ENCODE results near the gene ACTR3.
A peak's percentile ranks its signal among the peaks of the same experiment; 100 is the strongest.

Gene ACTR3

GRCh38 chr2:113973810-113974209, 83.9 kb downstream of the ACTR3 start:
- H3K27me3 ChIP-seq (ENCODE audit: insufficient read depth, poor library complexity, severe bottlenecking): no peaks in the 10 kb centered on the region
- H3K4me3 ChIP-seq (replicated peaks; ENCODE audit: insufficient read depth, low read length): no peak overlapping the region
- TF ChIP-seq CTCF (IDR thresholded peaks at IDR 0.05; ENCODE audit: insufficient read depth, low read length) (no peak), REST (IDR thresholded peaks at IDR 0.05; ENCODE audit: insufficient replicate concordance, low read depth) (no peak), GABPA (IDR thresholded peaks at IDR 0.05; ENCODE audit: low read depth) (no peak), POLR2AphosphoS5 (IDR thresholded peaks at IDR 0.05; ENCODE audit: low read depth) (no peak), SPI1 (IDR thresholded peaks at IDR 0.05; ENCODE audit: borderline replicate concordance, low read depth) (no peak)
- no peak for DNase-seq (ENCODE audit: low read depth in 1 of 2, low spot score in 1 of 2)
- H3K27ac ChIP-seq (replicated peaks): no peak overlapping the region

GRCh38 chr2:113974727-113975126, 84.8 kb downstream of the ACTR3 start:
- H3K27ac ChIP-seq (replicated peaks): no peak overlapping the region
- TF ChIP-seq REST (IDR thresholded peaks at IDR 0.05; ENCODE audit: insufficient replicate concordance, low read depth) (no peak), SPI1 (IDR thresholded peaks at IDR 0.05; ENCODE audit: borderline replicate concordance, low read depth) (no peak), POLR2AphosphoS5 (IDR thresholded peaks at IDR 0.05; ENCODE audit: low read depth) (no peak), CTCF (IDR thresholded peaks at IDR 0.05; ENCODE audit: insufficient read depth, low read length) (no peak), GABPA (IDR thresholded peaks at IDR 0.05; ENCODE audit: low read depth) (no peak)
- H3K27me3 ChIP-seq (ENCODE audit: insufficient read depth, poor library complexity, severe bottlenecking): no peaks in the 10 kb centered on the region
- no peak overlapping the region for H3K4me3 ChIP-seq (replicated peaks; ENCODE audit: insufficient read depth, low read length)
- no peak for DNase-seq (ENCODE audit: low read depth in 1 of 2, low spot score in 1 of 2)

- DNase-seq (ENCODE audit: low read depth in 1 of 2, low spot score in 1 of 2): peak; percentile 14 to 58
- peak; percentile 82 for TF ChIP-seq SPI1 (IDR thresholded peaks at IDR 0.05; ENCODE audit: borderline replicate concordance, low read depth)
- no peak for TF ChIP-seq CTCF (IDR thresholded peaks at IDR 0.05; ENCODE audit: insufficient read depth, low read length)
- TF ChIP-seq REST (IDR thresholded peaks at IDR 0.05; ENCODE audit: insufficient replicate concordance, low read depth): no peak
- 0 out of 2 replicates have a peak, but pooled peaks have one; percentile 49 for TF ChIP-seq GABPA (IDR thresholded peaks at IDR 0.05; ENCODE audit: low read depth)
- no peak for TF ChIP-seq POLR2AphosphoS5 (IDR thresholded peaks at IDR 0.05; ENCODE audit: low read depth)
- peak overlapping the region; percentile 45 for H3K27ac ChIP-seq (replicated peaks)
Measured at GRCh38 chr2:113976277-113976928, 86.5 kb downstream of the ACTR3 start.

More at GRCh38 chr2:113976277-113976928, 86.5 kb downstream of the ACTR3 start:
- no peaks in the 10 kb centered on the region for H3K27me3 ChIP-seq (ENCODE audit: insufficient read depth, poor library complexity, severe bottlenecking)
- no peak overlapping the region for H3K4me3 ChIP-seq (replicated peaks; ENCODE audit: insufficient read depth, low read length)

Measured in HL-60 (cell line).